HG03139 (cell line): ENCODE measurements around the gene FLNC.

ENCODE experiments used
- ATAC-seq: cut with Tn5 transposase; IDR thresholded peaks from one replicate; pipeline ENCODE4 v1.9.1; 2021; ENCODE audit not compliant: unreplicated experiment

FLNC gene, protein sequence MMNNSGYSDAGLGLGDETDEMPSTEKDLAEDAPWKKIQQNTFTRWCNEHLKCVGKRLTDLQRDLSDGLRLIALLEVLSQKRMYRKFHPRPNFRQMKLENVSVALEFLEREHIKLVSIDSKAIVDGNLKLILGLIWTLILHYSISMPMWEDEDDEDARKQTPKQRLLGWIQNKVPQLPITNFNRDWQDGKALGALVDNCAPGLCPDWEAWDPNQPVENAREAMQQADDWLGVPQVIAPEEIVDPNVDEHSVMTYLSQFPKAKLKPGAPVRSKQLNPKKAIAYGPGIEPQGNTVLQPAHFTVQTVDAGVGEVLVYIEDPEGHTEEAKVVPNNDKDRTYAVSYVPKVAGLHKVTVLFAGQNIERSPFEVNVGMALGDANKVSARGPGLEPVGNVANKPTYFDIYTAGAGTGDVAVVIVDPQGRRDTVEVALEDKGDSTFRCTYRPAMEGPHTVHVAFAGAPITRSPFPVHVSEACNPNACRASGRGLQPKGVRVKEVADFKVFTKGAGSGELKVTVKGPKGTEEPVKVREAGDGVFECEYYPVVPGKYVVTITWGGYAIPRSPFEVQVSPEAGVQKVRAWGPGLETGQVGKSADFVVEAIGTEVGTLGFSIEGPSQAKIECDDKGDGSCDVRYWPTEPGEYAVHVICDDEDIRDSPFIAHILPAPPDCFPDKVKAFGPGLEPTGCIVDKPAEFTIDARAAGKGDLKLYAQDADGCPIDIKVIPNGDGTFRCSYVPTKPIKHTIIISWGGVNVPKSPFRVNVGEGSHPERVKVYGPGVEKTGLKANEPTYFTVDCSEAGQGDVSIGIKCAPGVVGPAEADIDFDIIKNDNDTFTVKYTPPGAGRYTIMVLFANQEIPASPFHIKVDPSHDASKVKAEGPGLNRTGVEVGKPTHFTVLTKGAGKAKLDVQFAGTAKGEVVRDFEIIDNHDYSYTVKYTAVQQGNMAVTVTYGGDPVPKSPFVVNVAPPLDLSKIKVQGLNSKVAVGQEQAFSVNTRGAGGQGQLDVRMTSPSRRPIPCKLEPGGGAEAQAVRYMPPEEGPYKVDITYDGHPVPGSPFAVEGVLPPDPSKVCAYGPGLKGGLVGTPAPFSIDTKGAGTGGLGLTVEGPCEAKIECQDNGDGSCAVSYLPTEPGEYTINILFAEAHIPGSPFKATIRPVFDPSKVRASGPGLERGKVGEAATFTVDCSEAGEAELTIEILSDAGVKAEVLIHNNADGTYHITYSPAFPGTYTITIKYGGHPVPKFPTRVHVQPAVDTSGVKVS (N-terminal part only)

DNA sequence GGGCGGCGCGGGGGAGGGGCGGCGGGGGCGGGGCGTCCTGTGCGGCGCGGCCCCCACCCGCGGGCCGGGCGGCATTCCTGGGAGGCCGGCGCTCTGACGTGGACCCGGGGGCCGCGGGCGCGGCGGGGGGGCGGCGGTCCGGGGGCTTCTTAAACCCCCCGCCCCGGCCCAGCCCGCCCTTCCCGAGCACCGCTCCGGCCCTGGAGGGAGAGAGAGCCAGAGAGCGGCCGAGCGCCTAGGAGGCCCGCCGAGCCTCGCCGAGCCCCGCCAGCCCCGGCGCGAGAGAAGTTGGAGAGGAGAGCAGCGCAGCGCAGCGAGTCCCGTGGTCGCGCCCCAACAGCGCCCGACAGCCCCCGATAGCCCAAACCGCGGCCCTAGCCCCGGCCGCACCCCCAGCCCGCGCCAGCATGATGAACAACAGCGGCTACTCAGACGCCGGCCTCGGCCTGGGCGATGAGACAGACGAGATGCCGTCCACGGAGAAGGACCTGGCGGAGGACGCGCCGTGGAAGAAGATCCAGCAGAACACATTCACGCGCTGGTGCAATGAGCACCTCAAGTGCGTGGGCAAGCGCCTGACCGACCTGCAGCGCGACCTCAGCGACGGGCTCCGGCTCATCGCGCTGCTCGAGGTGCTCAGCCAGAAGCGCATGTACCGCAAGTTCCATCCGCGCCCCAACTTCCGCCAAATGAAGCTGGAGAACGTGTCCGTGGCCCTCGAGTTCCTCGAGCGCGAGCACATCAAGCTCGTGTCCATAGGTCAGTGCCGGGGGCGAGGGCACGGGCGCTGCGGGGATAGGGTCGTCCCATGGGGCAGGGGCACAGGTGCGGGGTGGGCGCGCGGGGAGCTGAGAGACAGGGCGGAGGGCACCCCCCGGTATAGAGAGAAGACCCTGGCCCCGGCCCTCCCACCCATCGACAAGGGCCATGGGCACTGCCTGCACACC lies at the start of gene FLNC:
FLNC (plus strand) TSS at position 176 of the 947 bp plus-strand sequence; CDS start at position 408, 232 bp downstream.
- ATAC-seq, result no peak

DNA sequence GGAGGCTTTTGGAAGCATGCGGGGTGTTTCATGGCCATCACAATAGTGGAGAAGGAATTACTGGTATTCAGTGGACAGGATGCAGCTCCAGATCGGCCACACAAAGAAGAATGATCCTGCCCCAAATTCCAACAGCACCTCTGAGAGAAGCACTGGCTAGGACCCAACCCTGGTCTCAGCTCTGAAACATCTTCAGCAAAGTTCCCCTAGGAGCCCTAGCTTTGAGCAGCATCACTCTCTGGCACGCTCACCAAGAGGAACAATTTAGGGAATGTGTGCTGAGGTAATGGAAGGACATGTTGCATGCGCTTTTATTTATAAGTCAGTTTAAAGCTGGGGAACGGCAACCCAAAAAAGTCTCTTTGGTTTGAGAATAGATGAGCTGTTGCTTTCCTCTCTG lies 49.1 kb upstream of the FLNC start:
- no peak for ATAC-seq

DNA sequence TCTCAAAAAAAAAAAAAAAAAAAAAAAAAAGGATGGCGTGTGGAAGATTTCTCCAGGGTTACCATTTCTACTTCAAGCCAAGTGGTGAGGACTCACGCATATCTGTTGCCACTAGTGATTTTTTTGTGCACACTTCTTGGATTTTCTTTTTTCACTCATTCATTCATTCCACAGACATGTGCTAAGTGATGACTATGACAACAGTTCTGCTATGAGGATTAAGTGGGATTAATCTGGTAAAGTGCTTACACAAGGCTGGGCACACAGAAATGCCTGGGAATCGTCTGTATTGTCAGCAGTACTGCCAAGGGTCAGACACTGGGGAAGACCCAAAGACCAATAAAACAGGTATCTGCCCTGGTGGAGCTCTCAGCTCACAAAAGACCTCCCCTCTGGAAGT lies 48.4 kb upstream of the FLNC start:
- no peak for ATAC-seq

DNA sequence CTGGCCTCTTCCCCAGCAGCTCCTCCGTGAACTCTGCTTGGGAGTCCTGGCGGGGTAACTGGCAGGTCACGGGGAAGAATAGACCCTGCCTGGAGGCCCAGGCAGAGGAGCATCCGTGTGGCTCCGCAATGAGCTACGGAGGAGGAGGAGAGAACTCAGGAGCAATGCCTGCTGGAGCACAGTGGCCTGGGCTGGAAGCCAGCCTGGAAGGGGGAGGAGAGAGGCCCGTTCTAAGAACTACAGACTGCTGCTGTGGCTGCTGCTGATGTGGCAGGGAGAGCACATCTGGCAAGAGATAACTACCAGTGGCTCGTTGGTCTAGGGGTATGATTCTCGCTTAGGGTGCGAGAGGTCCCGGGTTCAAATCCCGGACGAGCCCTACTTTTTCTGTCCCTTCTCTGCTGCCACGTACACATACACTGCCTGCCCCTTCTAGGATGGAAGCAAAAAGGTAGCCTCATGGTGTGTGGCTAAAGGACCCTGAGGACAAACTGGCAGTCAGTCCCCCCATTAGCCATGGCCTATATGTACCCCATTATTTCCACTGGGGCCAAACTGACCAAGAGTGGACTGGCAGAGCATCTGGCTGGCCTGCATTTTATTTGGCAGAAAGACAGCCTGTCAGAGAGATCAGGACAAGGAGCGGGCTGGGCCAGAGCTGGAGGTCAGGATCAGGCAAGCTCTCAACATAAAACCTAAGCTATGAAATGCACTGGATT lies 46.9 kb upstream of the FLNC start:
- ATAC-seq, result no peak

DNA sequence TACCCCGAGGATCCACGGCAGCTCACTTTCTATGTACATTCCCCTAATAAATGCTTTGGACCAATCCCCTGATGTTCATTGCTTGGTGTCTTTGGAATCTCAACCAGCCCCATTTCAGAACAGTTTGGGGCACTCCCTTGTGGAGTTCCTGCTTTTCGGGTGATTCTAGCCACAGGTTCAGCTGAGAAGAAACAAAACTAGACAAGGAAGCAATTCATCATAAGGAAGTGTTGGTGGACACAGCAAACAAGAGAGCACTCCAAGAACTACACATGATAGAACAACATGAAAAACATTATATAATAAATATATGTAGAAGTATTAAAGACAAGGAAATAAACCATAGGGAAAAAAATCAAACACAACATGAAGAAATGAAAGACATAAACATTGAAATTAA lies 44.5 kb upstream of the FLNC start:
- no peak for ATAC-seq

DNA sequence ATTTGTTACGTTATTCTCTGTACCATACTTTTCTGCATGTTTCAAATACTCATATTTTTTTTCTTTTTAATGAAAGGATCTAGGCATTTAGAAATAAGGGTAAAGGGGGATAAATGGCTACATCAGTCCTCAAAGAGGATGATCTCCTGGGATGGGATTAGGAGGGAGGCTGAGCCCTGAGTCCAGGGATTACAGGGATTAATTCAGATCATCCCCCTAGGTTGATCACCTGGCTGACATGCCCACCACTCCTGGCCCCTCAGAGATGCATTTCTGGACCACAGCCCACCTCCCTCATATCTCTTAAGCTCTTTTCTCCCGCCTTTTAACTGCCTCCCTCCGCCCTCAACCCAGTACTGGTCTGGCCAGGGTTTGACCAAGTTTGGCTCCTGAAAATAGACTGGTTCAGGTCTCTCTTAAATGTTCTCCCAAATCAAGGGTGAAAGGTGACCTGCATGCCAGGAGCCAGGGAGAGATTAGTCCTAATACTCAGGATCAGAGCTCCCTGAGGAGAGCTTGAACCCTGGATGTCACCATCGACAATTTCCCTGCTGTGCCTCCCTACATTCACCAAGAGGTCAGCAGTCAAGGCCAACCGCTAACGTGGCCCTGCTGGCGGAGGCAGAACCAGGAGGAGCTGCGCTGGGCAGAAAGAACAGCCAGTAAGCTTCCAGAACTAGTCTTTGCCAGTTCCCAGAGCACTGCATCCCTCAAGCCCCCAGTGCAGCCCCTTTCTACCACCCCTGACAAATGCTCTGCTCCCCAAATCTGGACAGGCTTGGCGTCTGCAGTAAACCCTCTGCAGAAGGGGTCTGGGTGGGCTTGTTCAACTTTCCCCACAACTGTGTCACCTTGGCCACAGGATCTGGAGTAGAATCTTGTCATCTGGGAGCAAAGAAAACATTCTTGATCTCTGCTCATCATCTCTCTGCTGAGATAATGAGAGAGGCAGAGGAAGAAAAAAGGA lies 41.5 kb upstream of the FLNC start:
- ATAC-seq, result no peak

DNA sequence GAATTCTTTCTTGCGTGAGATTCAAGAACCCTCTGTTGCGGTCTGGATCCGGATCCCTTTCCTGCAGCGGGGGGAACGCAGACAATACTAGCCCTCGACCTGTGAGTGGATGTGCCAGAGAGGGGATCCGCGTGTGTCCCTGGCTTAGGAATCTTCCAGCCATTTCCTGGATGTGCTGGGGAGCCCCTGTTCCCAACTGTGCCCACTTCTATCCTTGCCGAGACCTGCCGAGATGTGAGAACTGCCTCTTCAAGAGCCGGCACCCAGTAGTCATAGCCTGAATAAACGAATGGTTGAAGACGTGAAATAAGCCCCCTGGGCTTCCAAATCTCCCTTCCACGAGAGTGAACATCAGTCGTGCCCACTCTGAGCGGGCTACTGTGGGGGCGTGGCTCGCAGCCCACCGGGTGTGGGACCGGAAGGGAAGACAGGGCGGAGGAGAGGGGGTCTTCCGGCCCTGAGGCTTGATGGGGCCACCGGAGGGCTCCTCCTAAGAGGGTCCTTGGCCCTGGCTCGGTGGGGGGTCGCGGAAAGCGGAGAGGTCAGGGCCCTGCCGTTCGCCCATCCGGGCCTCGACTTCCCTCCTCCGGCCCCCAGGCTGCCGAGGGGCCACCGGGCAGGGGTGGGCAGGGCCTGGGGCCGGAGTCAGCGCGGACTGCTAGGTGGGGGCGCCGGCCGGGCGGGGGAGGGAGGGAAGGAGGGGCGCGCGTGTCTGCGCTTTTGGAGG lies 39.7 kb upstream of the FLNC start:
- no peak for ATAC-seq

DNA sequence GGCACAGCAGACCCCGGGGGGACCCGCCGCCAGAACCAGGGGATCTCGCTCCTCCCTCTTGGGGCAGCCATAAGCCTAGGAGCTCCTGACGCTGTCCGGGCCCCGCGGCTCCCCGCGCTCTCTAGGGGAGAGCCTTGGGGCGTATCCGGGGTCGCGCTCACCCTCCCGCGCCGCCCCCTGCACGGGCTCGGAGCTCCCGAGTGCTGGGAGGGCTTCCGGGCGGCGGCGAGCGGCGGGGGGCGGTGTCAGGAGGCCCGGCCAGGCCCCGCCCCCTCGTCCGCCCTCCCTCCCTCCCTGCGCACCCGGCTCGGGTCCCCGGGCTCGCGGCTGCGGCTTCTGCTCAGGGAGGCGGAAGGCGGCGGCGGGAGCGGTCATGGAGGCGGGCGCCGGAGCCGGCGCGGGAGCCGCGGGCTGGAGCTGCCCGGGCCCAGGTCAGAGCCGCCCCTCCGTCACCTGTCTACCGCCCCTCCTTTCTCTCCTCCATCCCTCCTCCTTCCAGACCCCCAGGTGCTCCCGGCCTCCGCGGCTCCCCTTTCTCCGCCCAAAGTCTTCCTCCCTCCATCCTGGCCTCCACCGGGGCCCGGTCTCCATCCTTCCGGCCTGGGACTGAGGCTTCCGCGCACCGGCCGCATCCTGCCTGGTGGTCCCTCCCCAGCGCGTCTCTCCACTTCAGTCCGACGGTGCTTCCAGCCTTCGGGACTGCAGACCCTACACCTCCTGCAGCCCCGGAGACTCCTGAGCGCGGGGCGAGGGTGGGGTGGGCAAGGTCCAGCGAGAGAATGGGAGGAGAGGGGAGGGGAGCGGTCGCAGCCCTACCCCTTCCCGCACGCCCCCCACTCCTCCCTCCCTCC lies 38.9 kb upstream of the FLNC start, which contains the start of gene CCDC136:
CCDC136 (plus strand) TSS at position 848 of the 851 bp plus-strand sequence. CDS start 444 bp downstream, outside the sequence.
- ATAC-seq, result peak; percentile 64

DNA sequence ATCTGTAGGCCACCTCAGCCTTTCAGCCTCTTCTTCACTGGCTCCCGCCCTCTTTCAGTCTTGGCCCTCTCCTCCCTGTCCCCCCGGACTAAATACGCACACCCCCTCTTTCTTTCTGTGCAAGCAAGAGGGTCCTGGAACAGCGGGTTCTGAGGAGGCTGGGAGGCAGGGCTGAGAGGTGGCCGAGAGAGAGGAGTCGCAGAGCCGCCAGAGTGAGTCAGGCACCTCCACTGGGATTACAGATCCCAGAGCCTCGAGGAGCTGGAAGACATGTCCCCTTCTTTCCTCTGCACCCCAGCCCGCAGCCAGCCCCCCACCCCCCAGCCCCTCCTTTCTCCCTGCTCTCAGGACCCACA lies 38.3 kb upstream of the FLNC start:
- no peak for ATAC-seq

DNA sequence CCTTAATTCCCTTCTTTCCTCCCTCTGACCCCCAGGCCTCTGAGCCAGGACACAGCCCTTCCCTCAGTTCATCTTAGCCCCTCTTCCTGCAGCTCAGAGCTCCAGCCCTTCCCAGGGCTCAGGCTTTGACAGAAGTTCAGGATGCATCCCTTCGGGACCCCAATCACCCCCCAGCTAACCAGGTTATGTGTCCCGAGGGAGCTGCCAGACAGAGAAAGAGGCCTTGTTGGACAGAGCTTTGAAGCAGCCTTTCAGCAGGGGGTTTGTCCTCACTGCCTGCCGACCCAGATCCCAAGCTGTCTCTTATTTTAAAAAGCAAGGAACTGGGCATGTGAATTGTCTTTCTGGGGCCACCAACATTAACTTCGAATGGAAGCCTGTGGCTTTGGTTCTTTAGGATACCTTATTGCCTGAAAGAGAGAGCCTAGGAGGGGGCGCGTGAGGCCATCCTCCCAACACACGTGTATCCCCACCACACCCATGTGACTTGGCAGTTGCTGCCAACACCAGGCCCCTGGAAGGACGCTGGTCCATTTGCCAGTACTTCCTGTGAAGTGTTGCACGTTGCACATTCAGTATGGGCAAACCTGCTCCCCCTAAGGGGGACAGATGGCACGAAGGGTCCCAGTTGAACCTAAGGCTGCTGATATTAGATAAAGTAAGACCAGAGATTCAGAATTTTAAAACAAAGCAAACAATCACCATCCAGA lies 37.6 kb upstream of the FLNC start:
- no peak for ATAC-seq

DNA sequence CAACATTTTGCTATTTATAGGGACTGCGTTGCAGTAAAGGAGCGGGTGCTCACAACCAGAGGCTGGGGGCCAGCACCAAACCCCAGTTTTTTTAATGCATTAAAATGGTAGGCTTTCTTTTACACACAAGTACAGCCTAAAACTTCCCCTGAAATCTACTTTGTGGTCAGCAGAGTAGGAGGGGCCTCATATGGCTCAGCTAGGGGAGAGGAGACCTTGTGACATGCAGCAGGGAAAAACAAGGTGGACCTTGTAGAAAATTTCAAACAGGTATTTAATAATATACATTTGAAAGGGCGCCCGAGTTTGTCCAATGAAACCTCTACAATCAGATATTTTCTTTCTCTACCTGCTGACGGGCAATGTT lies 37.0 kb upstream of the FLNC start:
- no peak for ATAC-seq

DNA sequence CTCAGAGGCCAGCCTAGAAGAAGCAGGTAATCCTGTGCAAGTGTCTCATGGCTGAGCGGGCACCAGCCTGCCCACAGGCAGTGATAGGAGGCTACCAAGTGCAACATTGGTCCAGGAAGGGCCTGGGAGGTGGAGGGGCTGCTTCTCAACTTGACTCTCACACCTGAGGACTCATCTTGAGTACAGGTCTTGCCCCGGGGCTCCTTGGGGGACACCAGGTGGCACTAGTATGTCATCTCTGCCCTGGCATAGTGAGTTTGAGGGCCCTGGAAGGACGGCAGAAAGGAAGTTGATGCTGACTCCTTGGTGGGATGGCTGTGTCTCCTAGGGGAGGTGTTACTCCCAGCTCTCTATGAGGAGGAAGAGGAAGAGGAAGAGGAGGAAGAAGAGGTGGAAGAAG lies 36.2 kb upstream of the FLNC start:
- ATAC-seq, result no peak

DNA sequence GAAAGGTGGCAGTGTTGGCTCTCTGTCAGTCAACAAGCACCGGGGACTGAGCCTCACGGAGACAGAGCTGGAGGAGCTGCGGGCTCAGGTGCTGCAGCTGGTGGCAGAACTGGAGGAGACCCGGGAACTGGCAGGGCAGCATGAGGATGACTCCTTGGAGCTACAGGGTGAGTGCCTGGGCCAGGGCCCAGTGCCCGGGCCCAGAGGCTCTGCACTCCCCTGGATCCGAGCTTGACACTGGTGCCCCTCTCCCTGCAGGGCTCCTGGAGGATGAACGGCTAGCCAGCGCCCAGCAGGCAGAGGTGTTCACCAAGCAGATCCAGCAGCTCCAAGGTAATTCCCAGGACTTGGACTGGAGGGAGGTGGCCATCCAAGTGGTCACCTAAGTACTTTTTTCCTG lies 35.8 kb upstream of the FLNC start:
- ATAC-seq, result no peak

DNA sequence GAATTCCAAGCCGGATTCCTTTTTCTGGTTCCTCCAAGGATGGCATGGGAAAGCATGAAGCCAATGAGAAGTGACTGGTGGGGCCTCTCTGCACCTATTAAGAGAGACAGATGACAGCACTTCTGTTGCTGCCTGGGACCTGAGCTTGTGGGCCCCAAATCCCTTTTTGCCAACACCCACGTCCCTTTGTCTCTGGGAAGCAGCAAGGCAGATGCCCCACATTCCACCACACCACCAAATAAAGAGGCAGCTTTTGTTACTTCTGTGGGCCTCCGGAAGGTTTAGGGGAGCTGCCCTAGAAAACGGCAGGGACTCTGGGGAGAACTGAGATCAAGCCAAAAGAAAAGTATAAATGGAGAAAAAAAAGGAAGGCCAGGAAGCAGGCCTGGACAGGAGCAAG lies 35.1 kb upstream of the FLNC start:
- ATAC-seq, result no peak

DNA sequence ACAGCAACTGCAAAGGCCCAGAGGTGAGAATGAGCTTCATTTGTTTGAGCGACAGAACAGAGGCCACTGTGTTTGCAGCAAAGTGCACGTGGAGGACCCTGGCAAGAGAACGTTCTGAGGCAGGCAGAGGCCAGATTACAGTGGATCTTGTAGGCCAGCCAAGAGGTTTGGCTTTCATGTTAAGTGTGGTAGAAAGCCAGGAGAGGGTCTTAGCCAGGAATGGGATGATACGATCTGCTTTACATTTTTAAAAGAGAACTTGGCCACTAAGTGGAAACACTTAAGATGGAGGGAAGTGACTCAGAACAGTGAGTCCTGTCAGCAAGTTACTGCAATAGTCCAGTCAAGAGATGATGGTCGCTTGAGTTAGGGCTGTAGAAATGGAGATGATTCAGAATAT lies 33.9 kb upstream of the FLNC start:
- no peak for ATAC-seq

DNA sequence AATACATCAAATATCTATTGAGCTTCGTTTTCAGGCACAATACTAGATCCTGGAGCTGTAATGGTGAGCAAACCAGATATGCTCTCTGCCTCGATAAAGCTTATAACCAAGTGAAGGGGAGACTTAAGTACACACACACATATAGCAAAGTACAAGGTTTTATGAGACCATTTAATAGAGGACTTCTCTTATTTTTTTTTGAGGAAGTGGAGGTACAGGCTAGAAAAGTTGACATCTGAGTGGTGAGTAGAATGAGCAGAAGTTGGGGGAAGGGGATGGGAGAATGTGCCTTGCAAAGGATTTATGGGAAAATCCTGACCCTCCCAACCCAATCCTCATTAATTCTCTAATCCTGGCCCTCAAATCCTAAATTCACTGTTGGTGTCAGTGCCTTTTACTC lies 30.8 kb upstream of the FLNC start:
- ATAC-seq, result no peak
